GM19193 (cell line): Measurements from ENCODE around the gene COL16A1.

Experiments used
- POLR2A ChIP-seq: IDR thresholded peaks from 4 replicates; pipeline ENCODE4 v1.6.1; 2011; ENCODE audit not compliant: insufficient read depth, insufficient read length; ENCODE audit errors: extremely low read depth

COL16A1 gene

GRCh38 chr1:31702836-31703404 lies 897 bp downstream of the COL16A1 start:
- TF ChIP-seq POLR2A = no peak

- TF ChIP-seq POLR2A = no peak
These were observed 2.6 kb downstream of the COL16A1 start for GRCh38 chr1:31701091-31701736.

GRCh38 chr1:31700468-31701090 lies 3.2 kb downstream of the COL16A1 start:
- no peak for TF ChIP-seq POLR2A

DNA sequence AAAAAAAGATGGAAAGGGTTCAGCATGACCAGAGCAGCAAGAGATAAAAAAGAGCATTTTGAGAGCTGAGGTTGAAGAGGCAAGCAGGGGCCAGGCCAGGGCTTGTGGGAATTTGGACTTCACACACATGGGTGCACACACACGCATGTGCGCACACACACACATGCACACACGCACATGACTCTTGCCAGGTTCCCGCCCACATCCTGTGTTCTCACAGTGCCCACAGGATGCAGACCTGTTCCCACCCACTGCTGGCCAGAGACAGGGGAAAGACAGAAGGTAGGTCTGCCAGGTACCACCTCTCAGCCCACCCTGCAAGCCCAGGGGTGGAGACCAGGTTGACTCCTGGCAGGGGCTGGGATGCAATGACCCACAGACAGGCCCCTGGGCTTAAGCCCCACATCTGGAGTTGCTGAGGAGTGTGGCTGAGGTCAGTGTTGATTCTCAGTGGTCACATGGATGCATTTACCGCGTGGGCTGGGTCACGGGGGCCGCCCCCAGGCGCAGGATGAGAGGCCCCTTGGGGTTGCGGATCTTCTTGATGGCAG lies 4.4 kb downstream of the COL16A1 start:
- no peak for TF ChIP-seq POLR2A

- no peak for TF ChIP-seq POLR2A
These were observed 6.3 kb downstream of the COL16A1 start for GRCh38 chr1:31697369-31697984.

DNA sequence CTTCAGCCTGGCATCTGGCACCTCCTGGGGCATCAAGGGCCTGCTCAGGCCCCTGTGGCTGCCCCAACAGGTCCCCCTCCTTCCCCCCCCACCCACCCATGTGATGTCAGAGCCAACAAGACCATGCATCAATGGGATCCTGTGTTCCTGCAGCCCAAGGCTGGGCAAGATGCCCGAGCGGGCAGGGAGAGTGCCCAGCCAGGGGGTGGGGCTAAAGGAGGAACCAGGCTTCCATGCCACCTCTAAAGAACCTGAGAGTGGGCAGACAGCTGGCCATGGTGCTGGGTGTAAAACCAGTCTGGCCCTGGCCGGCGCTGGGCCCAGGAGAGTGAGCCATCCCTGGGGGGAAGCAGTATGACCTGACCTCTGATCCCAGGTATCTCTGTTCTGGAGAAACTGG lies 7.6 kb downstream of the COL16A1 start:
- TF ChIP-seq POLR2A = no peak

GRCh38 chr1:31695327-31695726 lies 8.5 kb downstream of the COL16A1 start:
- no peak for TF ChIP-seq POLR2A

DNA sequence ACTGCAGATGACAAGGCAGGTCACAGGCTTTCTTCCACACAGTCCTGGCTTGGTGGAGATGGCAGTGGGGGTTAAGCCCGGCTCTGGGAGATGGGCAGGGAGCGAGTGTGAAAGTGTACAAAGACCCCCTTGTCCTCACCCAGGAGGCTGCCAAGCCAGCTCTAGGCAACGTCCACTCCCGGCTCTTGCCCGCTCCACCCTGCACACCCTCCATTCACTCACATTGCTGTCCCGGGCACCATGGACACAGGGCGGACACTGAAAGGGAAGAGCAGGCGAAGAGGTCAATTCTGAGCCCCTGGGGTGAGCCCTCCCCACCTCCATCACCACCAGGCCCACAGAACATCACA lies 8.9 kb downstream of the COL16A1 start:
- TF ChIP-seq POLR2A = no peak

GRCh38 chr1:31694069-31694963 lies 9.5 kb downstream of the COL16A1 start:
- TF ChIP-seq POLR2A = no peak

GRCh38 chr1:31693231-31693630 lies 10.6 kb downstream of the COL16A1 start:
- TF ChIP-seq POLR2A = no peak

DNA sequence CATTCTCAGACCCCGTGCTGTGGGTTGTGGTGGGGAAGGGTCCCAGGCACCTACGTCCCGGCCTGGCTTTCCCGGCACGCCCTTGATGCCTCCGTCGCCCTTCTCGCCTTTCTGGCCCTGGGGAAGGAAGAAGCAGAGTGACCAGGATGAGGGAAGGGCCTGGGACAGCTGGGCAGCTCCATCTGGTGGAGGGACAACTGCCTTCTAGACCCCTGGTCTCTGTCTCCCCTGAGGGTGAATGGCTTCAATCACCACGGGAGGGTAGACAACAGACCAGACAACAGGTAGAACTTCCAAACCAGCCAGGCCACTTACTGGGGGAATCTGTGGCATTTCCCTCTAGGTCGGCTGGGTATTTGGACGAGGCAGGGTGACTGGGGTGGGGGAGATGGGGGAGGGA lies 11.9 kb downstream of the COL16A1 start:
- no peak for TF ChIP-seq POLR2A

DNA sequence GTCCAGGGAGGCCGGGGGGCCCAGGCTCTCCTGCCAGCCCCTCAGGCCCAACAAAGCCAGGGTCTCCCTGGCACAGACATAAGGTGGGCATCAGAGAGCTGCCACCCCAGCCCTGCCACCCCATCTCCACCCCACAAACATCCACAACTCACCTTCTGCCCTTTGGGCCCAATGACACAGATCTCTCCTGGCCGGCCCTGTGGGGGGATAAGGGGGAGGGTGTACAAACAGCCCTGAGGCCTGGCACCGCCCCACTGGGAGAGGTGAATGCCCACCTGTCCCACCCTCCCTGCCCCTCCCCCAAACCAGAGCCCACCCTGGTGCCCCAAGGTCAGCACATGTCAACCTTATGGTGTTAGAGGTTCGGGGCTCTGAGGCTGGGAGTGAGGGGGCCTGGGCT lies 12.4 kb downstream of the COL16A1 start:
- no peak for TF ChIP-seq POLR2A

DNA sequence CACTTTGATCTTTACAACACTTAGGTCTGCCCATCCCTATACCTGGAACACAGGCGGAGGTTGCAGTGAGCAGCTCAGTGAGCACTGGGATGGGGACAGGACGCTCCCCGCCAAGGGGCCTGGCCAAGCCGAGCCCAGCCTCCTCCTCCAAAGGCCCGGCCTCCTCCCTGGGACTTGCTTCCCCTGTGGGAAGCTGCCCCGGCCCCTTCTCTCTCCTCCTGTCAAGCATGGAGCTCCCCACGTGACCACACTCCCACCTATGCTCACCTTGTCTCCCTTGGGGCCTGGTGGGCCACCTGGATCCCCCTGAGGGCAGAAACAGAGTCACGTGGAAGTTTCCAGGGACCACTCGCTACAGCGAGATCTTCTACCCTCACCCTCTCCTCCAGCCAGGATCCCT lies 12.9 kb downstream of the COL16A1 start:
- no peak for TF ChIP-seq POLR2A

DNA sequence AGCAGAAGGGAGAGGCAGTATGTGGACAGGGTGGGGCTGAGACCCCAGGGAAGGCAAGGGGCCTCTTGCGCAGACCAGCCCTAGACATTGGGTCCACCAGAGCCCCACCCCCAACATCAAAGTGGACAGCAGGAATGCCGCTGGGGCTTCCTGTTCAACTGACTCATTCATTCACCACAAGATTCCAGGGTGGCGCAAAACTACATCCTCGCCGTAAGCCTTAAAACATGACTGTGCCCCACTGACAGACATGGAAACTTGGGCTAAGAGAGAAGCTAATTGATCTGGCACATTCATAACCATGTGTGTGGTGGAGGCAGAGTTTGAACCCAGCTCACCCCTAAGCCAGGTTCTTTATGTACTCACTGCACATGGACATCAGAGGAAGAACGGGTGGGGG lies 14.0 kb downstream of the COL16A1 start:
- TF ChIP-seq POLR2A = no peak

DNA sequence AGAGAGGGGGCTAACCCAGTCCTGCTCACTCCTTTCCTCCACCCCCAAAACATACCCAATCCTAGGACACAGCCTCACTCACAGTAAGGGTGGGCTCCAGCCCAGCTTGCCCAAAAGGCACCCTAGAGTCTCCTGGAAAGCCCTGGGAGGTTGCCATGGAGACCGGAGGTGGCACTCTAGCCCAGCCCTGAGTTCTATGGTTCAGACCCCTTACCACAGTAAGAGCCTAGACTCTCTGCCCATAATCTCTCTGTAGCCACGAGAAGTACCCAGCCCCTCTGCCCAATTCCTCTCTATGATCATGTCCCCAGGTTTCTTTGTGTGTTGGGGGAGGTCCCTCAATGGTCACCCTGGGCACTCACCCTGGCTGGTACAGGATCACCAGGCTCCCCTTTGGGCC lies 14.4 kb downstream of the COL16A1 start:
- TF ChIP-seq POLR2A = no peak
